ENCODE data around the gene TMA7B.

TMA7B gene

GRCh38 chr22:40004836-40005235 lies 44.6 kb downstream of the TMA7B start:
- no peak for DNase-seq

GRCh38 chr22:40006641-40007040 lies 46.4 kb downstream of the TMA7B start:
- no peak for DNase-seq

- peak in 1 of 2 experiments; percentile 24 for DNase-seq
Observed at GRCh38 chr22:40007853-40008710, 47.9 kb downstream of the TMA7B start.

GRCh38 chr22:40008726-40009291 lies 48.6 kb downstream of the TMA7B start:
- DNase-seq: peak; percentile 40 to 63

GRCh38 chr22:40009292-40009774 lies 49.1 kb downstream of the TMA7B start:
- peak; percentile 87 to 92 for DNase-seq

GRCh38 chr22:40009951-40010671 lies 49.9 kb downstream of the TMA7B start:
- peak; percentile 74 to 84 for DNase-seq

- no peak for DNase-seq
Observed at GRCh38 chr22:40010746-40011145, 50.5 kb downstream of the TMA7B start.
